Measurements from ENCODE around the gene PDCL3.

PDCL3 gene

DNA sequence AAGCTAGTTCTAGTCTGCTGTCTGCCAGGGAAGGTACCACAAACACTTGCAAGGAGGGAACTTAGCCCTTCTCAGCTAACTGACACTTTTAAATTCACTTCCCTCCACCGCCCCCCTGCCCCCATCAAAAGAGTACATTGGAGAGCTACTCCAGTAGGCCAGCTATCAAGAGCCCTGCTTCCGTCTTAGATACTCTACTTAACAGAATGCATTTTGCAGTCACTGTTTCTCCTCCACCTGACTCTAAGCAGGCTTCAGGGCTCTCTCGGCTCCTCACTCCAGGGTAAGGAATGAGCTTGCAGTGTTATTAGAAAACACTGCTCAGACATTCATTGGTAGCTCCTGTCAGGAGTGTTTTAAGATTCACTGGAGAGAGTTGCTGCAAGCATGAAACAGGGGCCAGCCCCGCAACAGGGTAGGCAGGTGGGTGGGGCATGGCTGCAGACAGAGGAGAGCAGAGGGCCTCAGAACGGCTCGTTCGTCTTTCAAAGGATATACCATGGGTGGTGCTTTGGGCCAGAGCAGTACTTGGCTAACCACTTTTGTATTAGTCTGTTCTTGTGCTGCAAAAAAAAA, 35.3 kb upstream of the PDCL3 start:
- no peak for TF ChIP-seq FOXP2 (optimal IDR thresholded peaks at IDR 0.05; ENCODE audit: borderline replicate concordance, extremely low read depth, extremely low read length, insufficient read depth)
- no peak for TF ChIP-seq POLR2AphosphoS5 (IDR thresholded peaks at IDR 0.05; ENCODE audit: low read depth, low read length)
- TF ChIP-seq, protein P1, sequence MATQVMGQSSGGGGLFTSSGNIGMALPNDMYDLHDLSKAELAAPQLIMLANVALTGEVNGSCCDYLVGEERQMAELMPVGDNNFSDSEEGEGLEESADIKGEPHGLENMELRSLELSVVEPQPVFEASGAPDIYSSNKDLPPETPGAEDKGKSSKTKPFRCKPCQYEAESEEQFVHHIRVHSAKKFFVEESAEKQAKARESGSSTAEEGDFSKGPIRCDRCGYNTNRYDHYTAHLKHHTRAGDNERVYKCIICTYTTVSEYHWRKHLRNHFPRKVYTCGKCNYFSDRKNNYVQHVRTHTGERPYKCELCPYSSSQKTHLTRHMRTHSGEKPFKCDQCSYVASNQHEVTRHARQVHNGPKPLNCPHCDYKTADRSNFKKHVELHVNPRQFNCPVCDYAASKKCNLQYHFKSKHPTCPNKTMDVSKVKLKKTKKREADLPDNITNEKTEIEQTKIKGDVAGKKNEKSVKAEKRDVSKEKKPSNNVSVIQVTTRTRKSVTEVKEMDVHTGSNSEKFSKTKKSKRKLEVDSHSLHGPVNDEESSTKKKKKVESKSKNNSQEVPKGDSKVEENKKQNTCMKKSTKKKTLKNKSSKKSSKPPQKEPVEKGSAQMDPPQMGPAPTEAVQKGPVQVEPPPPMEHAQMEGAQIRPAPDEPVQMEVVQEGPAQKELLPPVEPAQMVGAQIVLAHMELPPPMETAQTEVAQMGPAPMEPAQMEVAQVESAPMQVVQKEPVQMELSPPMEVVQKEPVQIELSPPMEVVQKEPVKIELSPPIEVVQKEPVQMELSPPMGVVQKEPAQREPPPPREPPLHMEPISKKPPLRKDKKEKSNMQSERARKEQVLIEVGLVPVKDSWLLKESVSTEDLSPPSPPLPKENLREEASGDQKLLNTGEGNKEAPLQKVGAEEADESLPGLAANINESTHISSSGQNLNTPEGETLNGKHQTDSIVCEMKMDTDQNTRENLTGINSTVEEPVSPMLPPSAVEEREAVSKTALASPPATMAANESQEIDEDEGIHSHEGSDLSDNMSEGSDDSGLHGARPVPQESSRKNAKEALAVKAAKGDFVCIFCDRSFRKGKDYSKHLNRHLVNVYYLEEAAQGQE (IDR thresholded peaks at IDR 0.05; ENCODE audit: insufficient read depth in 1 of 2, low read depth in 2 of 2, low read length in 2 of 2) = peak in 1 of 2 experiments; percentile 27; a peak in 1 of 4 replicates

DNA sequence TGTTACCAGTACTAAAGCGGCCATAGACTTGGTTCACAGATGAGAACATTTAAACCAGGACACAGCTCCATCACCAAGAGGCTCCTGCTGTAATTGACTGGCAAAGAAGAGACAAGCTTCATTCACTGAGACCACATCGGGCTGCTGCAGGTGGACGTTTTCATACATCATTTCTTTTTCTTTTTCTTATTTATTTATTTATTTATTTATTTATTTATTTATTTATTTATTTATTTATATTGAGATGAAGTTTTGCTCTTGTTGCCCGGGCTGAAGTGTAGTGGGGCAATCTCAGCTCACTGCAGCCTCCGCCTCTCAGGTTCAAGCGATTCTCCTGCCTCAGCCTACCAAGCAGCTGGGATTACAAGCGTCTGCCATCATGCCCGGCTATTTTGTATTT, 33.6 kb upstream of the PDCL3 start:
- TF ChIP-seq SIN3A (IDR thresholded peaks at IDR 0.05; ENCODE audit: borderline replicate concordance, insufficient read depth, low read length) (no peak), POLR2AphosphoS5 (IDR thresholded peaks at IDR 0.05; ENCODE audit: low read depth, low read length) (no peak)
- TF ChIP-seq, protein P1 (IDR thresholded peaks at IDR 0.05; ENCODE audit: insufficient read depth in 1 of 2, low read depth in 2 of 2, low read length in 2 of 2) = no peak

DNA sequence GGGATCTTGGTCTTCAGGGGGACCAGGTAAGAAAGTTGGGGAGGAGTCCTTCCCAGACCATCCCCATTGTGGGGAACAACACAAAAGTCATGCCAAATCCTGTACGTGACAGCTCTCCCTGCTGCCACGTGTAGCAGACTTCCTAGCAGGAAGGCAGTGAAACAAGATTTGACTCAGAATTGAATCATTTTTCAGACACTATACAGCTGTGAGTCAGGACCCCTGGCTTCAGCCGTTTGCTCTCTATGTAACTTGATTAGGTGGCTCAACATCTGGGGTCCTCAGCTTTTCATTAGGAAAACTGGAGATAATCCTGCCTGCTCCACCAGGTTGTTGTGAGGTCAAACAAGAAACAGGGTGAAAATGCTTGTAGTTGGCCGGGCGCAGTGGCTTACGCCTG, 32.9 kb upstream of the PDCL3 start:
- no peak for TF ChIP-seq TAF1 (IDR thresholded peaks at IDR 0.05; ENCODE audit: borderline replicate concordance, insufficient read depth, low read length)
- no peak for TF ChIP-seq POLR2AphosphoS5 (IDR thresholded peaks at IDR 0.05; ENCODE audit: low read depth, low read length)
- TF ChIP-seq SIN3A (IDR thresholded peaks at IDR 0.05; ENCODE audit: borderline replicate concordance, insufficient read depth, low read length) = no peak
- no peak for TF ChIP-seq FOXP2 (optimal IDR thresholded peaks at IDR 0.05; ENCODE audit: borderline replicate concordance, extremely low read depth, extremely low read length, insufficient read depth)
- TF ChIP-seq, protein P1 (IDR thresholded peaks at IDR 0.05; ENCODE audit: insufficient read depth in 1 of 2, low read depth in 2 of 2, low read length in 2 of 2) = no peak

DNA sequence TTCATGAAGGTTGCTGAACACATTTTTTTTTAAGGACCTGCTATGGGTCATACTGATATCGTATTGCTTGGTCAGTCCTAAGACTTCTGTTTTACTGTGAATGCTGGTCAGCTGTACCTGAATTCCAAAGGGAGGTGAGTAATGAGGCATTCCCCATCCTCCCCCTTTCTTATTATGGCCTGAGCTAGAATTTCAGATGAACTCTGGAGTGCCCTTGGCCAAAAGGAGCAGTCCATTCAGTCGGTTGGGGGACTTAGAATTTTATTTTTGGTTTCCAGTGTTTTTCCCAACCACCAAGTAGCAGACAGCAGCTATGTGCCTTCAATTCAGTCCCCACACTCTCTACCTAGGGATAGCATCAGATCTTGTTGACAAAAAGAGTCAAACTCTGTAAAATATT, 26.9 kb upstream of the PDCL3 start:
- TF ChIP-seq SIN3A (IDR thresholded peaks at IDR 0.05; ENCODE audit: borderline replicate concordance, insufficient read depth, low read length) (no peak), POLR2AphosphoS5 (IDR thresholded peaks at IDR 0.05; ENCODE audit: low read depth, low read length) (no peak), FOXP2 (optimal IDR thresholded peaks at IDR 0.05; ENCODE audit: borderline replicate concordance, extremely low read depth, extremely low read length, insufficient read depth) (no peak), TAF1 (IDR thresholded peaks at IDR 0.05; ENCODE audit: borderline replicate concordance, insufficient read depth, low read length) (no peak)
- TF ChIP-seq, protein P1 (IDR thresholded peaks at IDR 0.05; ENCODE audit: insufficient read depth in 1 of 2, low read depth in 2 of 2, low read length in 2 of 2) = no peak

DNA sequence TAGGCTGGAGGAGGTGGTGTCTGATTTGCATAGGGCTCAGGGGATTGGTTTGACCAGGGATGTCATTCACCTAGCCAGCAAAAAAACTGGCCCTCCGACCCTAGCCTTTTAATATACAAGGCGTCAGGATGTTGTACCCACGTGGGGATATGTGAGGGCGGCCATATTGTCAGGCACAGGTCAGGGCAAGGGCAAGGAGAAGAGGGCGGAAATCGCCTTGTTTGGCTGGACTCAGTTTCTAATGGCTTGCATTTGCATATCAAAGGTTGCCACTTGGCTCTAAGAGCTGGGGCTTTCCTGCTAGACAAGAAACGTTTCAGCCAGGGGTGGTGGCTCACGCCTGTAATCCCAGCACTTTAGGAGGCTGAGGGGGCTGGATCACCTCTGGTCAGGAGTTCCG, 24.9 kb upstream of the PDCL3 start:
- TF ChIP-seq FOXP2 (optimal IDR thresholded peaks at IDR 0.05; ENCODE audit: borderline replicate concordance, extremely low read depth, extremely low read length, insufficient read depth) (no peak), SIN3A (IDR thresholded peaks at IDR 0.05; ENCODE audit: borderline replicate concordance, insufficient read depth, low read length) (no peak), POLR2AphosphoS5 (IDR thresholded peaks at IDR 0.05; ENCODE audit: low read depth, low read length) (no peak), TAF1 (IDR thresholded peaks at IDR 0.05; ENCODE audit: borderline replicate concordance, insufficient read depth, low read length) (no peak)
- TF ChIP-seq, protein P1 (IDR thresholded peaks at IDR 0.05; ENCODE audit: insufficient read depth in 1 of 2, low read depth in 2 of 2, low read length in 2 of 2) = no peak

Measured in PFSK-1 (cell line).